Measurements from ENCODE around the gene CNTN5.

DNA sequence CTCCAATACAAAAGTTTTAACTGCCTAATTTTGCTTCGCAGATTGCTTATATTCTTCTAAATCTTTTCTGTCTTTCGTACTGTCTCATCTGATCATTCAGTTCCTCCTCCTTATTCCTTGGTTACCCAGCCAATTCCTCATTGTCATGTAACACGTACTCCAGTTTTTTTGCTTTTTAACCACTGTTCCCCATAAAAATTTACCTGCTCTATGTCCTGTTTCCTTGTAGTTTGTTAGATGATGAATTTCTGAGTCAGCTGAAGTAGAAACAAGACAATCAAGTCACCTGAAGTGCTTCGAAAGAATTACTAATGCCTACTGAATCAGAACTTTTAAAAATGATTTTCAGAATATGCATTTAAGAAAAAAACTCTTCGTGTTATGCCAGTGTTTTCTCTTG is 150.6 kb downstream of the CNTN5 start:
- TF ChIP-seq ZNF660 (tag by site-specific recombination; IDR thresholded peaks at IDR 0.05) = no peak
- TF ChIP-seq OSR2 (tag by site-specific recombination; IDR thresholded peaks at IDR 0.05) = no peak
- TF ChIP-seq TSHZ1 (tag by site-specific recombination; IDR thresholded peaks at IDR 0.05; ENCODE audit: borderline replicate concordance) = no peak
- TF ChIP-seq ATF2 (tag by site-specific recombination; IDR thresholded peaks at IDR 0.05; ENCODE audit: low read depth) = no peak
- no peak for TF ChIP-seq ZNF23 (tag by site-specific recombination; IDR thresholded peaks at IDR 0.05; ENCODE audit: borderline replicate concordance)
- TF ChIP-seq KLF16 (tag by site-specific recombination; IDR thresholded peaks at IDR 0.05) = no peak
- TF ChIP-seq RBAK (tag by site-specific recombination; IDR thresholded peaks at IDR 0.05) = no peak
- no peak for TF ChIP-seq SALL2 (tag by site-specific recombination; IDR thresholded peaks at IDR 0.05; ENCODE audit: borderline replicate concordance)
- TF ChIP-seq ZNF449 (tag by site-specific recombination; IDR thresholded peaks at IDR 0.05) = no peak
- TF ChIP-seq, protein P1, sequence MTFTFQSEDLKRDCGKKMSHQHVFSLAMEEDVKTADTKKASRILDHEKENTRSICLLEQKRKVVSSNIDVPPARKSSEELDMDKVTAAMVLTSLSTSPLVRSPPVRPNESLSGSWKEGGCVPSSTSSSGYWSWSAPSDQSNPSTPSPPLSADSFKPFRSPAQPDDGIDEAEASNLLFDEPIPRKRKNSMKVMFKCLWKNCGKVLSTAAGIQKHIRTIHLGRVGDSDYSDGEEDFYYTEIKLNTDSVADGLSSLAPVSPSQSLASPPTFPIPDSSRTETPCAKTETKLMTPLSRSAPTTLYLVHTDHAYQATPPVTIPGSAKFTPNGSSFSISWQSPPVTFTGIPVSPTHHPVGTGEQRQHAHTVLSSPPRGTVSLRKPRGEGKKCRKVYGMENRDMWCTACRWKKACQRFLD (tag by site-specific recombination; IDR thresholded peaks at IDR 0.05) = no peak
- no peak for TF ChIP-seq ZNF121 (tag by site-specific recombination; IDR thresholded peaks at IDR 0.05)
- no peak for TF ChIP-seq TCF7L2 (IDR thresholded peaks at IDR 0.05; ENCODE audit: borderline replicate concordance, low read depth, low read length)
- no peak for TF ChIP-seq ZNF610 (tag by site-specific recombination; IDR thresholded peaks at IDR 0.05; ENCODE audit: borderline replicate concordance)
- no peak for TF ChIP-seq ZNF184 (tag by site-specific recombination; IDR thresholded peaks at IDR 0.05)

Data from HEK293 (cell line).